HG03135 (cell line): Measurements from ENCODE around the gene RETREG2.
A peak's percentile ranks its signal among the peaks of the same experiment; 100 is the strongest.

Source experiments
- ATAC-seq: cut with Tn5 transposase; IDR thresholded peaks from one replicate; pipeline ENCODE4 v1.9.1; 2021; ENCODE audit warnings: mild to moderate bottlenecking, moderate library complexity; ENCODE audit not compliant: unreplicated experiment

Gene RETREG2

DNA sequence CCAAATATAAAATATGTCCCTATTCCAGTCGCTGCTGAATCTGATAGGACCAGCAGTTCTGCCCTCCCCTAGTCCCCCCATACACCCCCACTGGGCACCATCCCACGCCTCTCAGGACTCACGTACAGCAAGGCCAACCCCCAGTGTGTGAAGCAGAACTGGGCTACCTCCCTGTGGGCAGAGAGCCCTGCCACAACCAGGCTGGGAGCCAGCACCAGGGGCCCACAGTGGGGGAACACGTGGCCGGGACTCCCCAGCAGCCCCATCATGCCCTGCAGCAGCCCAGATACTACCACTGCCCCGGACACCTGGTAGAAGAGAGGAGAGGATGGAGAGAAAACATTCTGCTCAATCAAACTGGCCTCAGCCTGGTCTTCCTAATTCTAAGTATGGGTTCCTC is 9.5 kb upstream of the RETREG2 start:
- no peak for ATAC-seq

DNA sequence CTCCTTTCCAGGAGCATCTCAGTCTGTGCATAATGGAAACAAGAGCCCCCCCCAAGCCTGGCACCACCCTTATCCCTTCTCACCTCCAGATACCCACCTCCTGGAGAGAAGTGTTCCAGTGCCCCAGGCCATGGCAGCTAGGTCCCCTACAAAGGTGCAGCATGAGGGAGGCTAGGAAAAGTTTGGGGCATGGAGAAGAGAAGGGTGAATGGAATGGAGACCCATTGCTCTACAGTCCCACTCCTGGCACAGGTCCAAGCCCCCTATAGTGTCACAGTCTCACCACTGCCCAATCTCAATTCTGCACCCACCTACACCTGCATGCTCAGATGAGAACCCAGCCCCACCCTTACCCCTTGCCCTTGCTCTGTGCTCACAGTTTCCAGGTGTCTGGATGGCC is 9.1 kb upstream of the RETREG2 start:
- no peak for ATAC-seq

DNA sequence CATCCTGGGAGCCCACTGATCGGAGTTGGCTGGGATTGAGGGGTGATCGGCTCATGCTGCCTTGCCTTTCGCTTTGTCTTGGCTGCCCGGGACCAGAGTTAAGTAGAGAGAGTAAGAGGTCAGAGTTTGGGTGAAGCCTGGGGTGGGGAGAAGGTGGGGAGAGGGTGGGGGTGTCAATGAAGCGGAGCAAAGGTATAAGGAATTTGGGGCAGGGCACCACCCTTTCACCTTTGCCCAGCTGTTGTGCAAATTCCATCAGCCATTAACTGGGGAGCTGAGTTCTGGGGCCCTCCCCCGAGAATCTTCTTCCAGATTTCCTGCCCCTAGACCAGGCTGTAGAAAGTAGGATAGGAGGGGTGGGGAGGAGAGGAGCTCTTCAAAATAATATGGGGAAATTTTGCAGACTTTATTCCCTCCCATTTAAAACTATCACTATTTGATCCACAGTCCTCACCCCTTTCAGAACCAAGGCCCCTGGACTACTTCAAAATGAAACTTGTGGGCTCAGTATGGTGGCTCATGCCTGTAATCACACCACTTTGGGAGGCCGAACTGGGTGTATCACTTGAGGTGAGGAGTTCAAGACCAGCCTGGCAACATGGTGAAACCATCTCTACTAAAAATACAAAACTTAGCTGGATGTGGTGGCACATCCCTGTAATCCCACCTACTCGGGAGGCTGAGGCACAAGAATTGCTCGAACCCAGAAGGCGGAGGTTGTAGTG is 8.0 kb upstream of the RETREG2 start, which contains the start of gene SLC23A3:
Gene SLC23A3, minus strand, starts transcription at position 100 of the 725 bp plus-strand sequence. Its CDS starts 45 bp downstream, at position 55.
- no peak for ATAC-seq

DNA sequence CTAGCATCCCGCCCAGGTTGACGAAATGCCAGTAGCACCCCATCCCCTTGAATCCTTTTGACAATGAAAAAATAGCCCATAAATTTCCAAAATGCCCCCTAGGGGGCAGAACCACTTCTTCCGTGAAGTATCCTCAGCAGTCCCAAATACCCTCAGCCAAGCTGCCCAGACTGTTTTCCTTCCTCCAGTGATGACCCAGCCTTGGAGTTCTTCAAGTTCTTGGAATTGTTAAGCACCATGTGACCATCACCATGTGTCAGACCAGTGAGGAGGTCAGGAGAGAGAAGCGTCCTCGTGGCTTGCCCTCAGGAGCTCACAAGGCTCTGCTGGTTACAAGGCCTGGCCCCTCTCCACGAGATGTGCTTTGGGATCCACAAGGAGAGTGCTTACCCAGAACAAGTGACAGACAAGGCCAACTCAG is 6.8 kb upstream of the RETREG2 start:
- no peak for ATAC-seq

DNA sequence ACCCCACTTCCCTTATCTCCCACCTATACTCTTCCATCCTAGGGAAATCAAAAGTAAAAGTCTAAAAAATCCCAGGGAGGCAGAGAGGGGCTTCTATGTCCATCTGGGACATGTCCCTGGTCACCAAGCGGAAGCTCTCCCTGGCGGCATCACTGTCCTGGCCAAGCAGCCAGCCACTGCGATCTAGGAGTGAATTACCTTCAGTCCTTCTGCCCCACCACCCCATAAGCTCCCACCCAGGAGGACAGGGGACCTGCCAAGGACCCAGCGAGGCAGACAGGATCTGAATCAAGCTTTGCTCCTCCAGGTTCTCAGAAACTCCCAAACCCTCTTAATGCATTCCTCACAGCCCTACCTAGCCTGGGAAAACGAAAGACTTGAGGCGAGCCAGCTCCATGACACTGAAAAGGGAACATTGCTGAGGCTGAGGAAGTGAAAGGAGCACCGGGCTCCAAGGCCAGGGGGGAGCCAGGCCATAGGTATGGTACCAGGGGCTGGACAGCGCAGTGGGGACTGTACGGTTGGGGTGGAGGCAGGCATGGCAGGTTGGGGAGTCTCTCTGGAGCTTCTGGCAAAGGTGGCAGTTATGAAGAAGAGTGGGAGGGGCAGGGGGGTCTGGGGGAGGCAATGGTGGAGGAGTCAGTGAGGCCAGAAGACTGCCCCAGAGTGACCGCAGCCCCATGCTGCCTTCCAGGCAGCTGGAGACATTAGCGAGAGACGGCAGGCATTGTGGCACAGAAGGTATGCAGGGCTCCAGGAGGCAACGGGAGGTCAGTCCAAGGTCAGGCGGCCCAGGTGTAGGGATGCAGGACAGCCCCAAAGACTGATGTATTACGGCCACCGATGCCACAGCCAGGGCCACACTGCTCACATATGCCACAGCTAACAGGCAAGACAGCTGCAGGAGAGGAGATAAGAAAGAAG is 5.6 kb upstream of the RETREG2 start:
- no peak for ATAC-seq

DNA sequence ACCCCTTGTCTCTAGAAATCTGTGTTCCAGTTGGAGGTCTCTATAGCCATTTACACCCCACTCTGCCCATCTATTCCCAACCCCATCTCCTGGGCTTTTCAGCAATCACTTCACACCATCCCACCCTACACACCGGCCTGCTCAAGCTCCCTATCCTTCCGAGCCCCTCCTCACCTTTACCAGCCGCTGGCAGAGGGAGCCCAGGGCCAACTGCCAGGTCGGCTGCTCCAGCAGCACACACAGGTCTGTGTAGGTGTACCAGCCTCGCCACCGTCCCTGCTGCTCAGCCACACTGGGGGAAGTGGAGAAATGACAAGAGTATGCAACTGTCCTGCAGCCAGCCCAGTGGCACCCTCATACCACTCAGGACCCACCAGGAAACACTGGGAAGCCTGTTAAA is 4.9 kb upstream of the RETREG2 start:
- ATAC-seq: no peak

DNA sequence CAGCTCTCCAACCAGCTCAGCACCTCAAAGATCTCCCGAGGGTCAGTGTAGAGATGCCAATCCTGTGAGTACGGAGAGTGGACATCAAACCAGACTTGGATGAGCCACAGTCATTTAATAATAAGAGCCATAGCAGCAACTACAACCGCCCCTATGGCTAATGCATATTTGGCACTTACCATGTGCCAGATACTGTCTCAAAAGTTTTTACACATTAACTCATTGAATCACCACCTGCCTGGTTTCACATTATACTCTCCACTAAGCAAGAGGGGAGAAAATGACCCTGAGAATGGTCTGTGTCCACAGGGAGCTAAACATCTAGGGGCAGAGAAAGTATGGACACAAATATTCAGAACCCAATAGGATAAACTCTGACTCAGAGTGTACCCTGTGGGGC is 3.9 kb upstream of the RETREG2 start:
- no peak for ATAC-seq

DNA sequence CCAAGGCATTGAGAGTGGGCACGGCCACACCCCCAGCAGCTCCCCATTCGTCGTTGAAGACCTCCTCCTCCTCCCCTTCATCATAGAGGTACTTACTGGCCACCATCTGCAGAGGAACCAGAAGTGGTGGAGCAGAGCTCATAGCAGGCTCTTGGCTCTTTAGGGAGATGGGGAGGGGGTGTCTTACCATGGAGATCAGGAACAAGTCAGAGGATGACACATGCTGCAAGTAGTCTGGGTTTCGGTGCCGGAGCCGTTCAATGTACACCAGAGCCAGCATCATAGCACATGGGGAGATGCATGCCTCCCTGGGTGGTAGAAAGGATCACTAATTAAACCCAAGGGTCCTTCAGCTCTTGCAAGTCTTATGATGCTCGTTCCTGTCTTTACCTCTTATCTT is 3.3 kb upstream of the RETREG2 start:
- ATAC-seq: no peak

DNA sequence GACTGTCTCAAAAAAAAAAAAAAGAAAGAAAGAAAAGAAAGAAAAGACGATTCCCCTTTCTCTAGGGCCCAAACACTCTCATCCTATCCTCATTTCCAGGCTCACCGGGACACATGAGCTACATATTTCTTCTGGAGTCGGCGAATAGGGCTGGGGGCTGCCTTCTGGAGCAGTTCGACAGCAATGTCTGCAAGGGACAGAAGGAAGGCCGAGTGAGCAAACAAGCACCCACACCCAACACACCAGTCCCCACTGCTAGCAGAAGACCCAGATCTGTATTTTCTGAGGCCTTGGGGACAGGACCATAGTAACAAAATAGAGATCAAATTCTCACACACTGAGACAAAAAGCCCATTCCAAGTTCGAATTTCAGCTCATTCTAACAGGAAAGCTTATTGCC is 2.6 kb upstream of the RETREG2 start:
- no peak for ATAC-seq

DNA sequence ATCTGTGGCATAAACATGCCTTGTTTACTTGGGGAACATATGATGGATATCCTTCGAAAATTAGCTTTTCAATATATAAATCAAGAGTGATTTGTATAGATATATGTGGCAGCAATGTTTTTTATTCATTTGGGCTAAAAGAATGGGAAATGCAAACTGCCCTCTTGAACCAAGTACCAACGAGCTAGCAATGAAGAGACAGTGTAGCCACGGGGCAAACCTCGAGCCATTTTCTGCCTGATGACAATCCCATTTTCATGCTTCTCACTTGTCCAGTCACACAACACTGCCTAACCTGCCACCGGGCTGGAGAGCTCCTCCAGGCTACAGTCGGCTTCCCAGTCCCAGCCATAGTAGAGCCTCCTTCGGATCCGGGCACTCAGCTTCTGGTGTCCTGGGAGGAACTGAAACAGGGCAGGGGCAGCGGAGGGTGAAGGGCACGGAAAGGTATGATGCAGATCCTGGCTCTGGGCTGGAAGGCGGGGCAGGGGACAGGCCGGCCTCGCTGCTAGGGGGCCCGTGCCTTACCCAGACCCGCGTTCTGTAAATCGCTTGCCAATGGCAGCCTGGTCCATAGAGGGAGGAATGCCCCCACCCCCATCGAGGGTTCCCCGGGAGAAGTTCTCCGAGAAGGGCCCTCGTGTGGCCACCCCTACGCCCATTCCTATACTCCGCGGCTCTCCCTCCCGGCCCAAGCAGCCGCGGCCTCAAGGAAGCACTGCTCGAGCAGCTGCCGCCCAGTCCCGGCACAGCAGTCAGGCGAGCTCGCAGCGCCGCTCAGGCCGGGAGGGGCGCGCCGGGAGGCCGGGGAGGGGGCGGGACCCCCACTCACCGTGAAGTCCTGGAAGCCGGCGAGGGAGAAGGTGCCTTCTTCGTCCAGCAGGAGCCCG is 1.9 kb upstream of the RETREG2 start:
- peak; percentile 17 for ATAC-seq

DNA sequence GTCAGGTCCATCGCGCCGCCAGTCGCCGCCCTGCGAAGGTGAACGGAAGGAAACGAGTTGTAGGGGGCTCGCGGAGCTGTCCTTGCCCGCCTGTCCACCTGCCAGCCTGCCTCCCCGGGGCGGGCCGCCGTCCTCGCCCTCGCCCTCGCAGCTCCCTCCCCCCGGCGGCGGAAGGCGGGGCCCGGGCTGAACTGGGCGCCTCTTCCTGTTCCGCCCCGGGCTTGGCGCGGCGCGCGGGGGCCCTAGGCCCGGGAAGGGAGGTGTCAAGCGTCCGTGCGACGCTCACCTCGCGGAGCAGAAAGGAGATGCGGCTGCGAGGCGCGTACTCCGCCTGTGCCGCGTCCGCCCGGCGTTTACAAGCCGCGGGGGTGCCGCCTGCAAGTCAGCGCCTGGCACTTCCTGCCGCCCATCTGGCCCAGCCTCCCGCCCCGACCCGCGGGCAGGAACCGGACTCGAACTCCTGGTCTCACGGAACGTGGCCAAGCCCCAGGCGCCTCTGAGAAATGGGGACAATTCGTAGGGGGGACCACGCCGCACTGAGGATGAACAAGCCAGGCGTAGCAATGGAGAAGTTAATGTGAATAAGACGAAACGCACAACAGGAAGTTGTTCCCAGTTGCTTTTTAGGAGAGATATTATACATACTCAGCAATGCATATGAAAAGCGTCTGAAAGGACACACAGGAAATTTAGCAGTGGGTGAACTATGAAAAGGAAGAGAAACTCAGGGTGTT is 1.1 kb upstream of the RETREG2 start, which contains the start of gene CNPPD1:
Gene CNPPD1, minus strand, starts transcription at position 108 of the 734 bp plus-strand sequence. Its CDS starts 97 bp downstream, at position 11.
- peak; percentile 62 for ATAC-seq

DNA sequence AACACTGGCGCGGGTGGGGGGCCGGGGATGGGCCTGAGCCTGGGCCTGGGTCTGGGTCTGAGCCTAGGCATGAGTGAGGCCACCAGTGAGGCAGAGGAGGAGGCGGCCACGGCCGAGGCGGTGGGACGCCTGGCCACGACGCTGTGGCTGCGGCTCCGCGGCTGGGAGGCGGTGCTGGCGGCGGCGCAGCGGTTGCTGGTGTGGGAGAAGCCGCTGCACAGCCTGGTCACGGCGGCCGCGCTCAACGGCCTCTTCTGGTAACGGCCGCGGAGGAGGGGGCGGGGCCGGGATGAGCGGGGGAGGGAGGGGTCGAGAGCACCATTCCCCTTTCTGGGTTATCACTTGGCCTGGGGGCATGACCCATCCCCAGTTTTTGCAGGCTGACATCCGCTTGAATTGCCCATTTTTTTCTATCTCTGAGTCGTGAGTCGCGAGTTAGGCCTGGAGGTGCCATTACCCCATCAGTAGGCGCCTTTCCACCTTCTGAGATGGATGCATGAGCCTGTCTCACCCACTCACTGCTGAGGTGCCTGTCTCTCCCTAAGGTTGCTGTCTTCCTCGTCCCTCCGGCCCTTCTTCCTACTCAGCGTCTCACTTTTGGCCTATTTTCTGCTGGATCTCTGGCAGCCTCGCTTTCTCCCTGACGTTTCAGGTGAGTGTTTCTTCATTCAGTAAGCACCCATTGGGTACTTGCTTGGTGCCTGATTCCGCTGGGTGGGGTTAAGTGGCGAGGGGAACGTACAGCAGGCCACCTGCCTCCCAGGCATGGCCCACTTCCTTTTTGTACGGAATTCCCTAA is 501 bp downstream of the RETREG2 start:
- ATAC-seq: peak; percentile 5

DNA sequence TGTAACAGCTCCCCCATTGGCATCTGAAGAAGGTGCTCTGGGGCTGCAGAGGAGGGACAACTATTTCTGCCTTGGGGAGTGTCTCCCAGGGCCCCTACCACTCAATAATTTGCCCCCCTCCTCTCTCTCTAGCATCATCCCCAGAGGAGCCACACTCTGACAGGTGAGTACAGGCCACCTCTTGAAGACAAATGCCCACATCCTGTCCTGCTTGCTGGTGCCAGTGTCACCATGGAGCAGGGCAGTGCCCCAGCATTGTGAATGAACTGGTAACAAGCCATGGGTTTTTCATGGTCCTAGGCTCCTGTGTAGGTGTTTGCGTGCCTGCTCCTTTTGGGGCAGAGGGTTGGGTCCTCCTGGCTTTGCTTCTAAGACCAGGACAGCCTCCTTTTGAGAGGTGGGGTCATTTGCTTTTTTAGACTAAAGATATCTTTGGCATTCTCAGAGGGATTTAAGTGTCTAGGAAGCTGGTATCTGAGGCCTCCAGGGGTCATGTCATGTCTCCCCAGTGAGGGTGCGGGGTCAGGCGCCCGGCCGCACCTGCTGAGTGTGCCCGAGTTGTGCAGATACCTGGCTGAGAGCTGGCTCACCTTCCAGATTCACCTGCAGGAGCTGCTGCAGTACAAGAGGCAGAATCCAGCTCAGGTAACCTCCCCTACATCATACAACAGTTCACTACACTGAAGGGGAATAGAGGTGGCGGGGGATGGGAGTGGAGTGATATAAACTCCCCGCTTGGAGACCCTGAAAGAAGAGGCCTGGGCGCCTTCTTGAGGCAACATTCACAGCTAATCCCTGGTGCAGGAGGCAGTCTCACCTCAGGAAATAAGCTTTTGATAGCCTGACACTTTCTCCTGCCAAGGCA is 1.8 kb downstream of the RETREG2 start:
- ATAC-seq: no peak

DNA sequence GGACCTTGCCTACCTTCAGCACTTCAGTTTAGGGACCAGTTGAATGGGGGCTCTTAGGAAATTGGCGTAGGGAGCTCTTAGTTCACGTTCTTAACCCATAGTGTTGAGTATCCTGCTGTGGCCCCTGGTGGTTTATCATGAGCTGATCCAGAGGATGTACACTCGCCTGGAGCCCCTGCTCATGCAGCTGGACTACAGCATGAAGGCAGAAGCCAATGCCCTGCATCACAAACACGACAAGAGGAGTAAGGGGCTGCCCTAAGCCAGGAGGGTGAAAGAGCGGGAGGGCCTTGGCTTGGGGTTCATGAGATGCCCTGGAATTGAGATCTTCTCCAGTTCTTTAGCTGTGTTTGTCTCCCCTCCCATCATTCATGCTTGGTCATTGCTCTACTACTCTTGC is 2.9 kb downstream of the RETREG2 start:
- ATAC-seq: no peak

DNA sequence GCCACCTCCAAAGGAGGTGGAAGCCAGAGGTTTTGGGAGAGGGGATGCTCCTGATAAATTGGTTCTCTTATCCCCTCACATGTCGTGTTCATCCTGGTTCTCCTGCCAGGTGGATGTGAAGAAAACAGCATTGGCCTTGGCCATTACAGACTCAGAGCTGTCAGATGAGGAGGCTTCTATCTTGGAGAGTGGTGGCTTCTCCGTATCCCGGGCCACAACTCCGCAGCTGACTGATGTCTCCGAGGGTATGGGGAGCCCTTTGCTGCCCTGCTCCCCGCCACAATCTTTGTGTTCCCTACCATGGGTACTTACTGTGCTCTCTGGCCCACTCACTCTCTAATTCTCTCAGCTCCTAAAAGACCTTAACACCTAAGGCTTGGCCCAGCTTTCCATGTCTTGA is 3.5 kb downstream of the RETREG2 start:
- no peak for ATAC-seq

DNA sequence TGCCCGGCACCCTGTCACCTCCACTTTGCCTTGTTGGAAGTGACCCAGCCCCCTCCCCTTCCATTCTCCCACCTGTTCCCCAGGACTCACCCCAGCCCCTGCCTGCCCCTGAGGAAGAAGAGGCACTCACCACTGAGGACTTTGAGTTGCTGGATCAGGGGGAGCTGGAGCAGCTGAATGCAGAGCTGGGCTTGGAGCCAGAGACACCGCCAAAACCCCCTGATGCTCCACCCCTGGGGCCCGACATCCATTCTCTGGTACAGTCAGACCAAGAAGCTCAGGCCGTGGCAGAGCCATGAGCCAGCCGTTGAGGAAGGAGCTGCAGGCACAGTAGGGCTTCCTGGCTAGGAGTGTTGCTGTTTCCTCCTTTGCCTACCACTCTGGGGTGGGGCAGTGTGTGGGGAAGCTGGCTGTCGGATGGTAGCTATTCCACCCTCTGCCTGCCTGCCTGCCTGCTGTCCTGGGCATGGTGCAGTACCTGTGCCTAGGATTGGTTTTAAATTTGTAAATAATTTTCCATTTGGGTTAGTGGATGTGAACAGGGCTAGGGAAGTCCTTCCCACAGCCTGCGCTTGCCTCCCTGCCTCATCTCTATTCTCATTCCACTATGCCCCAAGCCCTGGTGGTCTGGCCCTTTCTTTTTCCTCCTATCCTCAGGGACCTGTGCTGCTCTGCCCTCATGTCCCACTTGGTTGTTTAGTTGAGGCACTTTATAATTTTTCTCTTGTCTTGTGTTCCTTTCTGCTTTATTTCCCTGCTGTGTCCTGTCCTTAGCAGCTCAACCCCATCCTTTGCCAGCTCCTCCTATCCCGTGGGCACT is 4.5 kb downstream of the RETREG2 start:
- ATAC-seq: no peak

DNA sequence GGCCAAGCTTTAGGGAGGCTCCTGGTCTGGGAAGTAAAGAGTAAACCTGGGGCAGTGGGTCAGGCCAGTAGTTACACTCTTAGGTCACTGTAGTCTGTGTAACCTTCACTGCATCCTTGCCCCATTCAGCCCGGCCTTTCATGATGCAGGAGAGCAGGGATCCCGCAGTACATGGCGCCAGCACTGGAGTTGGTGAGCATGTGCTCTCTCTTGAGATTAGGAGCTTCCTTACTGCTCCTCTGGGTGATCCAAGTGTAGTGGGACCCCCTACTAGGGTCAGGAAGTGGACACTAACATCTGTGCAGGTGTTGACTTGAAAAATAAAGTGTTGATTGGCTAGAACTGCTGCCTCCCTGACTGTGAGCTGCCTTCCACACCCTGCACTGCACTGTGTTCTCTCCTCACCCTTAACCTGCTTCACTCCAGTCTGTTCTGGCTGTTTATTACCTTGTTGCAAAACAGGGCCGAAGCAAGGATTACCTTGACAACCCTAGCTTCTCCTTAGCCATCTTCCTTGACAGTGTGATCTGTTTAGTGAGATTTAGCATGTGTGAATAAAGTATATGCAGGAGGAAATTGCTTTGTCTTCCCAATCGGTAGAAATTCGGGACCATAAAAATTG is 5.2 kb downstream of the RETREG2 start:
- ATAC-seq: no peak
